ENCODE results near the gene HMX3.
"Not testable (repeated sequence)": the region's sequence is repeated elsewhere in the genome, so short reads cannot be mapped to it uniquely, and the experiment has no call there.

Gene HMX3

GRCh38 chr10:123157210-123157609 is 21.4 kb downstream of the HMX3 start:
- Mint-ChIP-seq H3K27ac (no peak overlapping the region), H3K27me3 (peaks cover 14% of the 10 kb centered on the region), H3K9me3 (no peaks in the 10 kb centered on the region), H3K36me3 (ENCODE audit: low read depth) (peaks cover 72% of the 10 kb centered on the region), H3K4me3 (no peak overlapping the region), H3K4me1 (ENCODE audit: low read depth) (peaks cover 39% of the 10 kb centered on the region)
- intact Hi-C loops (cut with micrococcal nuclease) = no loop called here

GRCh38 chr10:123158682-123159081 is 22.9 kb downstream of the HMX3 start:
- intact Hi-C loops (cut with micrococcal nuclease) = no loop called here
- H3K9me3 Mint-ChIP-seq = no peaks in the 10 kb centered on the region

GRCh38 chr10:123160311-123160980 is 24.7 kb downstream of the HMX3 start:
- intact Hi-C loops (cut with micrococcal nuclease) = no loop called here
- Mint-ChIP-seq H3K27ac (no peak overlapping the region), H3K4me3 (no peak overlapping the region), H3K9me3 (no peaks in the 10 kb centered on the region), H3K4me1 (ENCODE audit: low read depth) (peaks cover 26% of the 10 kb centered on the region), H3K36me3 (ENCODE audit: low read depth) (peaks cover 85% of the 10 kb centered on the region), H3K27me3 (no peaks in the 10 kb centered on the region)

More at GRCh38 chr10:123158682-123159081, 22.9 kb downstream of the HMX3 start:
- Mint-ChIP-seq H3K27ac (no peak overlapping the region), H3K27me3 (no peaks in the 10 kb centered on the region), H3K4me1 (ENCODE audit: low read depth) (peaks cover 35% of the 10 kb centered on the region), H3K4me3 (no peak overlapping the region), H3K36me3 (ENCODE audit: low read depth) (peaks cover 86% of the 10 kb centered on the region)

GRCh38 chr10:123164319-123164718 is 28.5 kb downstream of the HMX3 start:
- no peaks in the 10 kb centered on the region for H3K4me1 Mint-ChIP-seq (ENCODE audit: low read depth)
- peaks cover 88% of the 10 kb centered on the region for H3K36me3 Mint-ChIP-seq (ENCODE audit: low read depth)
- H3K4me3 Mint-ChIP-seq = no peak overlapping the region
- intact Hi-C loops (cut with micrococcal nuclease) = no loop called here
- no peaks in the 10 kb centered on the region for H3K27me3 Mint-ChIP-seq
- no peaks in the 10 kb centered on the region for H3K9me3 Mint-ChIP-seq
- no peak overlapping the region for H3K27ac Mint-ChIP-seq

GRCh38 chr10:123165445-123166072 is 29.8 kb downstream of the HMX3 start:
- no peak overlapping the region for H3K4me3 Mint-ChIP-seq
- H3K4me1 Mint-ChIP-seq (ENCODE audit: low read depth) = no peaks in the 10 kb centered on the region
- H3K9me3 Mint-ChIP-seq = no peaks in the 10 kb centered on the region
- H3K27ac Mint-ChIP-seq = no peak overlapping the region
- no peaks in the 10 kb centered on the region for H3K27me3 Mint-ChIP-seq
- H3K36me3 Mint-ChIP-seq (ENCODE audit: low read depth) = peaks cover 90% of the 10 kb centered on the region
- intact Hi-C loops (cut with micrococcal nuclease) = no loop called here

- Mint-ChIP-seq H3K36me3 (ENCODE audit: low read depth) (peaks cover 88% of the 10 kb centered on the region), H3K4me3 (no peak overlapping the region), H3K27ac (no peak overlapping the region), H3K27me3 (no peaks in the 10 kb centered on the region), H3K9me3 (no peaks in the 10 kb centered on the region), H3K4me1 (ENCODE audit: low read depth) (no peaks in the 10 kb centered on the region)
- intact Hi-C loops (cut with micrococcal nuclease) = no loop called here
Observed at GRCh38 chr10:123166618-123167017, 30.8 kb downstream of the HMX3 start.

- H3K27ac Mint-ChIP-seq = no peak overlapping the region
- peaks cover 70% of the 10 kb centered on the region for H3K36me3 Mint-ChIP-seq (ENCODE audit: low read depth)
- H3K9me3 Mint-ChIP-seq = no peaks in the 10 kb centered on the region
- H3K4me3 Mint-ChIP-seq = no peak overlapping the region
- no peaks in the 10 kb centered on the region for H3K4me1 Mint-ChIP-seq (ENCODE audit: low read depth)
- no peaks in the 10 kb centered on the region for H3K27me3 Mint-ChIP-seq
- intact Hi-C loops (cut with micrococcal nuclease) = no loop called here
Observed at GRCh38 chr10:123170961-123171360, 35.2 kb downstream of the HMX3 start.

GRCh38 chr10:123171616-123172015 is 35.8 kb downstream of the HMX3 start:
- H3K36me3 Mint-ChIP-seq (ENCODE audit: low read depth) = peaks cover 70% of the 10 kb centered on the region
- H3K4me1 Mint-ChIP-seq (ENCODE audit: low read depth); H3K9me3 Mint-ChIP-seq; intact Hi-C loops (cut with micrococcal nuclease); H3K27ac Mint-ChIP-seq; H3K27me3 Mint-ChIP-seq; H3K4me3 Mint-ChIP-seq: not testable (repeated sequence)

GRCh38 chr10:123175389-123176387 is 39.9 kb downstream of the HMX3 start:
- Mint-ChIP-seq H3K27me3 (no peaks in the 10 kb centered on the region), H3K4me3 (no peak overlapping the region), H3K9me3 (no peaks in the 10 kb centered on the region), H3K27ac (no peak overlapping the region), H3K36me3 (ENCODE audit: low read depth) (peaks cover 51% of the 10 kb centered on the region), H3K4me1 (ENCODE audit: low read depth) (no peaks in the 10 kb centered on the region)
- intact Hi-C loops (cut with micrococcal nuclease) = no loop called here

GRCh38 chr10:123178390-123178789 is 42.6 kb downstream of the HMX3 start:
- H3K9me3 Mint-ChIP-seq; H3K4me3 Mint-ChIP-seq; H3K4me1 Mint-ChIP-seq (ENCODE audit: low read depth); H3K27ac Mint-ChIP-seq; H3K27me3 Mint-ChIP-seq; intact Hi-C loops (cut with micrococcal nuclease): not testable (repeated sequence)
- peaks cover 51% of the 10 kb centered on the region for H3K36me3 Mint-ChIP-seq (ENCODE audit: low read depth)

- Mint-ChIP-seq H3K4me1 (ENCODE audit: low read depth) (no peaks in the 10 kb centered on the region), H3K27ac (no peak overlapping the region), H3K4me3 (no peak overlapping the region), H3K9me3 (peaks cover 25% of the 10 kb centered on the region), H3K36me3 (ENCODE audit: low read depth) (peaks cover 50% of the 10 kb centered on the region), H3K27me3 (no peaks in the 10 kb centered on the region)
- intact Hi-C loops (cut with micrococcal nuclease) = no loop called here
Observed at GRCh38 chr10:123180101-123181090, 44.6 kb downstream of the HMX3 start.

GRCh38 chr10:123183724-123184123 is 48.0 kb downstream of the HMX3 start:
- intact Hi-C loops (cut with micrococcal nuclease) = no loop called here
- peaks cover 39% of the 10 kb centered on the region for H3K36me3 Mint-ChIP-seq (ENCODE audit: low read depth)
- no peak overlapping the region for H3K27ac Mint-ChIP-seq
- H3K9me3 Mint-ChIP-seq = peaks cover 25% of the 10 kb centered on the region
- no peaks in the 10 kb centered on the region for H3K27me3 Mint-ChIP-seq
- no peak overlapping the region for H3K4me3 Mint-ChIP-seq
- no peaks in the 10 kb centered on the region for H3K4me1 Mint-ChIP-seq (ENCODE audit: low read depth)

GRCh38 chr10:123187781-123188180 is 52.0 kb downstream of the HMX3 start:
- H3K27ac Mint-ChIP-seq = no peak overlapping the region
- no peak overlapping the region for H3K4me3 Mint-ChIP-seq
- peaks cover 38% of the 10 kb centered on the region for H3K36me3 Mint-ChIP-seq (ENCODE audit: low read depth)
- peaks cover 25% of the 10 kb centered on the region for H3K9me3 Mint-ChIP-seq
- no peaks in the 10 kb centered on the region for H3K4me1 Mint-ChIP-seq (ENCODE audit: low read depth)
- no peaks in the 10 kb centered on the region for H3K27me3 Mint-ChIP-seq
- intact Hi-C loops (cut with micrococcal nuclease) = no loop called here

Measured in dendritic cell treated with granulocyte-macrophage colony-stimulating factor and Interleukin-4, amounts not matched to agents 40 ng/mL and 50 ng/mL, for 4 days (primary cell).